ENCODE results near the gene OGFOD3.

Gene OGFOD3

DNA sequence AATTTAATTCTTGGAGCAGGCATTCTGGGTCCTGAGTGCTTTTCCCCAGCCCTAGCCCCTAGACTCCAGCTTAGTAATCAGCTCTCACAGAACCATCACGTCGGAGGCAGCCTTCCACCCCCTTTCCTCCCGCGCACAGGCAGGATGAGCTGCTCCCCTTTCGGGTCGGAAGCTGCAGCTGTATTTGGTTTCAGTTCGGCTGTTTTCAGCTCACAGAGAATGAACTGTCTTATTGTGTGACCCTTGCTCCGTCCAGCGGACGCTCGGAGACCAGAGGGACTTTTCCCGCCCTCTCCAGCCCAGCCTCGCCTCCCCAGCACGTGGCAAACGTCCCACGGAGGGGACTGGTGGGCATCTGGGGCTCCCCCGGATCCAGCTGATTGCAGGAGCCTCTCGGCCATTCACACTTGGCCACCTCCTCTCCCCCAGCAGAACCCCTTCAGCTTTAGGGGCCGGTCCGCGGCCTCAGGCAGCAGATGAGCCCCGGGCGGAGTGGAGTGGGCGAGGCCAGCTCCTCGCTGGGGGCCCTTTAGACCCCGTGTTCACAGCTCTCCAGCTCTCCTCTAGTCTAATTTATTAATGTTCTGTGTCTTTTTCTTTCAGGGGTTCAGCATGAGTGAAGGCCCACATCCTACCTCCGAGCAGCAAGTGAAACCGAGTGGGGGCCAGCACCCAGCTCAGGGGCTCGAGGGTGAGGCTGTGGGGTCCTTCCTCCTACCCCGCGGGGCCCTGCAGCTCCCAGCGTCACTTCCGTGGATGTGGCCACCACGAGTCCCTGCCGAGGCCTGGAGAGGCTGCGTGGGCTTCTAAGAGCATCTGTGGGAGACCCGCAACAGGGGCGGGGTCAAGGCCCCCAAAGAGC, 47.7 kb downstream of the OGFOD3 start:
- peak overlapping the region; percentile 11; the same call in 1 of the 2 replicates for H3K27ac ChIP-seq (ENCODE audit: low read length)
- H3K9me3 ChIP-seq (ENCODE audit: insufficient read depth, low read length): no peaks in the 10 kb centered on the region
- H3K79me2 ChIP-seq (ENCODE audit: low read length): no peaks in the 10 kb centered on the region
- H3K9ac ChIP-seq (ENCODE audit: low read length): peak overlapping the region; percentile 3; the same call in 1 of the 2 replicates
- peaks cover 24% of the 10 kb centered on the region for H3K4me1 ChIP-seq (ENCODE audit: low read length)
- TF ChIP-seq, protein P1, sequence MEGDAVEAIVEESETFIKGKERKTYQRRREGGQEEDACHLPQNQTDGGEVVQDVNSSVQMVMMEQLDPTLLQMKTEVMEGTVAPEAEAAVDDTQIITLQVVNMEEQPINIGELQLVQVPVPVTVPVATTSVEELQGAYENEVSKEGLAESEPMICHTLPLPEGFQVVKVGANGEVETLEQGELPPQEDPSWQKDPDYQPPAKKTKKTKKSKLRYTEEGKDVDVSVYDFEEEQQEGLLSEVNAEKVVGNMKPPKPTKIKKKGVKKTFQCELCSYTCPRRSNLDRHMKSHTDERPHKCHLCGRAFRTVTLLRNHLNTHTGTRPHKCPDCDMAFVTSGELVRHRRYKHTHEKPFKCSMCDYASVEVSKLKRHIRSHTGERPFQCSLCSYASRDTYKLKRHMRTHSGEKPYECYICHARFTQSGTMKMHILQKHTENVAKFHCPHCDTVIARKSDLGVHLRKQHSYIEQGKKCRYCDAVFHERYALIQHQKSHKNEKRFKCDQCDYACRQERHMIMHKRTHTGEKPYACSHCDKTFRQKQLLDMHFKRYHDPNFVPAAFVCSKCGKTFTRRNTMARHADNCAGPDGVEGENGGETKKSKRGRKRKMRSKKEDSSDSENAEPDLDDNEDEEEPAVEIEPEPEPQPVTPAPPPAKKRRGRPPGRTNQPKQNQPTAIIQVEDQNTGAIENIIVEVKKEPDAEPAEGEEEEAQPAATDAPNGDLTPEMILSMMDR (IDR thresholded peaks at IDR 0.05; ENCODE audit: low read depth, low read length): no peak
- no peak for TF ChIP-seq EZH2phosphoT487 (IDR thresholded peaks at IDR 0.05; ENCODE audit: low read depth)
- peak overlapping the region; percentile 49 for H3K4me3 ChIP-seq (ENCODE audit: low read length)
- no peaks in the 10 kb centered on the region for H4K20me1 ChIP-seq (ENCODE audit: insufficient read depth, low read length)
- no peaks in the 10 kb centered on the region for H3K27me3 ChIP-seq (ENCODE audit: low read depth, low read length)
- peak overlapping the region; percentile 66 for H3K4me2 ChIP-seq (ENCODE audit: low read length)
- H2AFZ ChIP-seq (ENCODE audit: low read depth, low read length): peak overlapping the region; percentile 71
- H3K36me3 ChIP-seq (replicated peaks; ENCODE audit: low read depth, low read length): no peaks in the 10 kb centered on the region

DNA sequence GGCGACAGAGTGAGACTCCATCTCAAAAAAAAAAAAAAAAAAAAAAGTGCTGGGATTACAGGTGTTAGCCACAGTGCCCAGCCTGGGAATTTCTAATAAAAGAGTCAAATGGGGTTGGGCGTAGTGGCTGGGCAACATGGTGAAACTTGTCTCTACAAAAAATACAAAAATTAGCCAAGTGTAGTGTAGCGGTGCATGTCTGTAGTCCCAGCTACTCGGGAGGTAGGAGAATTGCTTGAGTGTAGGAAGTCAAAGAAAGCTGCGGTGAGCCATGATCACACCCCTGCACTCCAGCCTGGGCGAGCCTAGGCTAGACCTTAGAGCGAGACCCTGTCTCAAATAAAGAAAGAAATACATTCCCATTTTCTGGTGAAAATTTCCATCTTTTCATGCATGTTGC, 49.2 kb downstream of the OGFOD3 start:
- no peak overlapping the region for H3K9ac ChIP-seq (ENCODE audit: low read length)
- H2AFZ ChIP-seq (ENCODE audit: low read depth, low read length): no peak overlapping the region
- H4K20me1 ChIP-seq (ENCODE audit: insufficient read depth, low read length): no peaks in the 10 kb centered on the region
- peaks cover 24% of the 10 kb centered on the region for H3K4me1 ChIP-seq (ENCODE audit: low read length)
- H3K27ac ChIP-seq (ENCODE audit: low read length): no peak overlapping the region
- no peaks in the 10 kb centered on the region for H3K9me3 ChIP-seq (ENCODE audit: insufficient read depth, low read length)
- no peak overlapping the region for H3K4me3 ChIP-seq (ENCODE audit: low read length)
- H3K79me2 ChIP-seq (ENCODE audit: low read length): no peaks in the 10 kb centered on the region
- H3K4me2 ChIP-seq (ENCODE audit: low read length): no peak overlapping the region
- no peaks in the 10 kb centered on the region for H3K36me3 ChIP-seq (replicated peaks; ENCODE audit: low read depth, low read length)
- no peaks in the 10 kb centered on the region for H3K27me3 ChIP-seq (ENCODE audit: low read depth, low read length)
- TF ChIP-seq, protein P1 (IDR thresholded peaks at IDR 0.05; ENCODE audit: low read depth, low read length): no peak
- no peak for TF ChIP-seq EZH2phosphoT487 (IDR thresholded peaks at IDR 0.05; ENCODE audit: low read depth)

DNA sequence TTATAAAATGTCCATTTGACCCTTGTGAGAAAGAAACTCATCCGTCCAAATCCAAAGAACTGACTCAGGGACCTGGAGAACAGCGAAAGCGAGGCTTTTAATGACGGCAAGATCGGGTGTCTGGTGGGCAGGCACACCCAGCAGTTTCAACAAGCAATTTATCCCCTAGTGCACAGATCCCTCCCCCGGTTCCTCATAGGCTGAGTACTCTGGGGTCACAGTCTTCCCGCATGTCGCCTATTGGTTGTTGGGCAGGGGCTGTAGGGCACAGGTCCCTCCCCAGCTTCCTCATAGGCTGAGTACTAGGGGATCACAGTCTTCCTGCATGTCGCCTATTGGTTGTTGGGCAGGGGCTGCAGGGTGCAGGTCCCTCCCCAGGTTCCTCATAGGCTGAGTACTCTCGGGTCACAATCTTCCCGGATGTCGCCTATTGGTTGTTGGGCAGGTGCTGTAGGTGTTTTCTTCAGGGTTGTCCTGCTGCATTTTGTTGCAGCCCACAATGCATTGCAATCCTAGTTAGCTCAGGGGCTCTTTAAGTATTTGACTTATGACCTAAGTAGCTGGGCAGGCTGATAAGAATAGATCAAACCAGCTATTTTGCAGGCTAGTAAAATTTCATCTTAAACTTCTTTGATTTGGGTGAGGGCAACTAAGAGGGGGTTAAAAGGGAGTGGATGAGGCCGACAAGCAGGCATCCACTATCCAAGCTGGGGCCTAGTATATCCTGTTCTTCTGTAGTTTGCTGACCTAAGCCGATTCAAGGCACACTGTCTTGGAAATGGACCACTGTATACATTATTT, 50.5 kb downstream of the OGFOD3 start:
- H4K20me1 ChIP-seq (ENCODE audit: insufficient read depth, low read length): no peaks in the 10 kb centered on the region
- H3K4me2 ChIP-seq (ENCODE audit: low read length): peak overlapping the region; percentile 86
- peaks cover 24% of the 10 kb centered on the region for H3K4me1 ChIP-seq (ENCODE audit: low read length)
- H3K36me3 ChIP-seq (replicated peaks; ENCODE audit: low read depth, low read length): no peaks in the 10 kb centered on the region
- TF ChIP-seq EZH2phosphoT487 (IDR thresholded peaks at IDR 0.05; ENCODE audit: low read depth): no peak
- TF ChIP-seq, protein P1 (IDR thresholded peaks at IDR 0.05; ENCODE audit: low read depth, low read length): no peak
- H3K27me3 ChIP-seq (ENCODE audit: low read depth, low read length): no peaks in the 10 kb centered on the region
- 0 out of 2 replicates have a peak overlapping the region, but pooled peaks have one; percentile 12 for H2AFZ ChIP-seq (ENCODE audit: low read depth, low read length)
- peak overlapping the region; percentile 83 for H3K4me3 ChIP-seq (ENCODE audit: low read length)
- H3K9me3 ChIP-seq (ENCODE audit: insufficient read depth, low read length): no peaks in the 10 kb centered on the region
- H3K79me2 ChIP-seq (ENCODE audit: low read length): no peaks in the 10 kb centered on the region
- H3K9ac ChIP-seq (ENCODE audit: low read length): peak overlapping the region; percentile 94
- peak overlapping the region; percentile 74 for H3K27ac ChIP-seq (ENCODE audit: low read length)

DNA sequence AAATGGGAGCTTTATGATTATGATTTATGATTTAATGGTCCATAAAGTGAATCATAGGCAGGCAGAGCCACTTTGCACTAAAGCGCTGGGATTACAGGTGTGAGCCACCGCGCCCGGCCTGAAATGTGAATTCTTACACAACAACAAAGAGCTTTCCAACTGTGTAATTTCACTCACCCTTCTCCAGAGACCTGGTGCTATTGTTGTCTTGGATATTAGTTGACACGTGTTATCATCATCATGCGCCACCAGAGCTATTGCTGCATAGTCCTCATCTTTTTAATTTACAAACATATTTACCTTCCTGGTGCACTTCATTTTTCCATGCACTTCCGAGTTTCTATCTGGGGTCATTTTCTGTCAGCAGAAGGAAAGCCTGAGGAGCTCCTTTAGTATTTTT, 51.6 kb downstream of the OGFOD3 start:
- peak overlapping the region; percentile 74 for H3K27ac ChIP-seq (ENCODE audit: low read length)
- H3K9me3 ChIP-seq (ENCODE audit: insufficient read depth, low read length): no peaks in the 10 kb centered on the region
- no peaks in the 10 kb centered on the region for H4K20me1 ChIP-seq (ENCODE audit: insufficient read depth, low read length)
- no peaks in the 10 kb centered on the region for H3K27me3 ChIP-seq (ENCODE audit: low read depth, low read length)
- peak overlapping the region; percentile 94 for H3K9ac ChIP-seq (ENCODE audit: low read length)
- no peaks in the 10 kb centered on the region for H3K79me2 ChIP-seq (ENCODE audit: low read length)
- no peaks in the 10 kb centered on the region for H3K36me3 ChIP-seq (replicated peaks; ENCODE audit: low read depth, low read length)
- TF ChIP-seq EZH2phosphoT487 (IDR thresholded peaks at IDR 0.05; ENCODE audit: low read depth): no peak
- TF ChIP-seq, protein P1 (IDR thresholded peaks at IDR 0.05; ENCODE audit: low read depth, low read length): no peak
- H3K4me2 ChIP-seq (ENCODE audit: low read length): peak overlapping the region; percentile 86
- H3K4me1 ChIP-seq (ENCODE audit: low read length): peaks cover 24% of the 10 kb centered on the region
- H3K4me3 ChIP-seq (ENCODE audit: low read length): peak overlapping the region; percentile 83
- H2AFZ ChIP-seq (ENCODE audit: low read depth, low read length): no peak overlapping the region
